GM23338 (cell line): ENCODE data around the gene TMEM238. TPM values are rescaled to one million over a fixed set of nuclear protein-coding genes. Genes with fewer than 3 reads are reported as not detected.

Source experiments
- ATAC-seq: fragments of 200-7000 bp; cut with Tn5 transposase; 3 replicates; pipeline ENCODE4 v1.9.1; 2020
- DNase-seq: peaks from one replicate; pipeline ENCODE4 v3.0.0-alpha.2; 2015; ENCODE audit warnings: low spot score
- H2AFZ ChIP-seq: fragments of 200-600 bp; sonication (generic); 2 replicates; pipeline ENCODE4 v1.8.0; 2016; ENCODE audit warnings: antibody characterized with exemption, mild to moderate bottlenecking, moderate library complexity
- H3F3A ChIP-seq: fragments of 200-600 bp; sonication (generic); replicated peaks from 2 replicates; pipeline ENCODE4 v1.8.0; 2017; ENCODE audit warnings: antibody characterized with exemption, mixed run types, low read depth
- H3K27ac ChIP-seq: fragments of 200-600 bp; sonication (generic); 2 replicates; pipeline ENCODE4 v1.6.1; 2016; ENCODE audit warnings: low read depth
- H3K27me3 ChIP-seq: fragments of 200-600 bp; sonication (generic); 2 replicates; pipeline ENCODE4 v1.8.0; 2016; ENCODE audit warnings: mild to moderate bottlenecking, mixed run types, moderate library complexity; ENCODE audit not compliant: insufficient read depth
- H3K36me3 ChIP-seq: fragments of 200-600 bp; sonication (generic); 2 replicates; pipeline ENCODE4 v1.8.0; 2016; ENCODE audit warnings: mild to moderate bottlenecking; ENCODE audit not compliant: insufficient read depth
- H3K4me1 ChIP-seq: fragments of 200-600 bp; sonication (generic); 2 replicates; pipeline ENCODE4 v1.8.0; 2016; ENCODE audit warnings: mild to moderate bottlenecking, moderate library complexity; ENCODE audit not compliant: insufficient read depth
- H3K4me2 ChIP-seq: fragments of 200-600 bp; sonication (generic); 2 replicates; pipeline ENCODE4 v1.7.1; 2017; ENCODE audit warnings: mixed run types
- H3K4me3 ChIP-seq: fragments of 200-600 bp; sonication (generic); 2 replicates; pipeline ENCODE4 v1.6.1; 2016; ENCODE audit warnings: mixed run types
- H3K79me2 ChIP-seq: fragments of 200-600 bp; sonication (generic); replicated peaks from 2 replicates; pipeline ENCODE4 v1.8.0; 2017; ENCODE audit warnings: mild to moderate bottlenecking; ENCODE audit not compliant: insufficient read depth
- H3K9me2 ChIP-seq: fragments of 200-600 bp; sonication (generic); 2 replicates; pipeline ENCODE4 v1.8.0; 2017; ENCODE audit not compliant: insufficient read depth
- H4K20me1 ChIP-seq: fragments of 200-600 bp; sonication (generic); replicated peaks from 2 replicates; pipeline ENCODE4 v1.8.0; 2017; ENCODE audit warnings: mild to moderate bottlenecking; ENCODE audit not compliant: insufficient read depth
- H3K27ac Mint-ChIP-seq: 2 replicates; pipeline ENCODE4 v1.8.0; 2020; ENCODE audit warnings: inconsistent platforms, mild to moderate bottlenecking, moderate library complexity, mixed read lengths
- H3K27me3 Mint-ChIP-seq: 3 replicates; pipeline ENCODE4 v1.8.0; 2022; ENCODE audit warnings: low read depth, mild to moderate bottlenecking, moderate library complexity, mixed read lengths, inconsistent platforms; ENCODE audit not compliant: insufficient read depth, poor library complexity
- H3K36me3 Mint-ChIP-seq: 3 replicates; pipeline ENCODE4 v1.8.0; 2021; ENCODE audit warnings: low read depth, mild to moderate bottlenecking, inconsistent platforms, moderate library complexity, mixed read lengths
- H3K4me1 Mint-ChIP-seq: 3 replicates; pipeline ENCODE4 v1.8.0; 2020; ENCODE audit warnings: mild to moderate bottlenecking, inconsistent platforms, mixed read lengths
- H3K4me3 Mint-ChIP-seq: 3 replicates; pipeline ENCODE4 v1.8.0; 2021; ENCODE audit warnings: moderate library complexity, mild to moderate bottlenecking, inconsistent platforms, mixed read lengths
- H3K9me3 Mint-ChIP-seq: 3 replicates; pipeline ENCODE4 v1.8.0; 2020; ENCODE audit warnings: moderate library complexity, mild to moderate bottlenecking, inconsistent platforms, mixed read lengths
- CREB1 ChIP-seq: fragments of 250-450 bp; sonication (Bioruptor Pico); IDR thresholded peaks from 2 replicates; pipeline ENCODE4 v1.5.0; 2020; ENCODE audit warnings: low read depth, mild to moderate bottlenecking, moderate library complexity
- EZH2 ChIP-seq: fragments of 200-600 bp; sonication (generic); IDR thresholded peaks from one replicate; pipeline ENCODE4 v1.8.0; 2017; ENCODE audit warnings: antibody characterized with exemption, mild to moderate bottlenecking, low read depth; ENCODE audit not compliant: unreplicated experiment
- EZH2phosphoT487 ChIP-seq: fragments of 200-600 bp; sonication (generic); IDR thresholded peaks from one replicate; pipeline ENCODE4 v1.8.1; 2018; ENCODE audit warnings: antibody characterized with exemption; ENCODE audit not compliant: unreplicated experiment
- JUNB ChIP-seq: IDR thresholded peaks from one replicate; pipeline ENCODE4 v1.6.1; 2016; ENCODE audit warnings: antibody characterized with exemption; ENCODE audit not compliant: unreplicated experiment
- NANOG ChIP-seq: IDR thresholded peaks from 2 replicates; pipeline ENCODE4 v1.6.1; 2016; ENCODE audit warnings: antibody characterized with exemption, borderline replicate concordance
- POLR2AphosphoS5 ChIP-seq: IDR thresholded peaks from 2 replicates; pipeline ENCODE4 v1.6.1; 2016; ENCODE audit warnings: antibody characterized with exemption, low read depth
- STAT1 ChIP-seq: IDR thresholded peaks from one replicate; pipeline ENCODE4 v1.6.1; 2016; ENCODE audit warnings: antibody characterized with exemption; ENCODE audit not compliant: unreplicated experiment
- ZNF114 ChIP-seq: fragments of 250-450 bp; sonication (Bioruptor Pico); IDR thresholded peaks from 2 replicates; pipeline ENCODE4 v1.5.0; 2020; ENCODE audit warnings: mild to moderate bottlenecking, moderate library complexity
- ZNF331 ChIP-seq: fragments of 250-450 bp; sonication (Bioruptor Pico); IDR thresholded peaks from 2 replicates; pipeline ENCODE4 v1.5.0; 2020; ENCODE audit warnings: low read depth, mild to moderate bottlenecking, moderate library complexity
- polyA plus RNA-seq: library from polyadenylated mRNA; unstranded; fragments of >200 nt; fragmentation: Nextera tagmentation; extraction: Ambion mirVana; gene quantifications from 2 replicates; pipeline ENCODE4 v1.2.1, GENCODE V29; 2016
- total RNA-seq: library from RNA; depleted of rRNA; stranded (reverse); fragments of >200 nt; shearing (Covaris generic); gene quantifications from 2 replicates; pipeline ENCODE4 v1.2.3, GENCODE V29; 2014
- TF ChIP-seq, protein P1 (sequence below), 2 experiments: fragments of 200-600 bp in 1 of 2; sonication (generic) in 1 of 2; conservative IDR thresholded peaks; 2 replicates each; pipeline versions ENCODE4 v1.5.1 to v1.6.1; 2016 to 2017; ENCODE audit warnings: antibody characterized with exemption in 2 of 2, low read depth in 2 of 2, mild to moderate bottlenecking in 2 of 2, moderate library complexity in 1 of 2
- TF ChIP-seq, protein P2 (sequence below): IDR thresholded peaks from one replicate; pipeline ENCODE4 v1.6.1; 2018; ENCODE audit warnings: antibody characterized with exemption; ENCODE audit not compliant: unreplicated experiment
- TF ChIP-seq, protein P3 (sequence below): IDR thresholded peaks from 2 replicates; pipeline ENCODE4 v1.6.1; 2016; ENCODE audit warnings: antibody characterized with exemption
- TF ChIP-seq, protein P4 (sequence below): fragments of 250-450 bp; sonication (Bioruptor Pico); IDR thresholded peaks from 2 replicates; pipeline ENCODE4 v1.5.0; 2020; ENCODE audit warnings: mild to moderate bottlenecking, moderate library complexity

Gene TMEM238
- total and polyA plus RNA-seq, 2 experiments from 2014 or later, result 0.55 to 7.5 TPM

DNA sequence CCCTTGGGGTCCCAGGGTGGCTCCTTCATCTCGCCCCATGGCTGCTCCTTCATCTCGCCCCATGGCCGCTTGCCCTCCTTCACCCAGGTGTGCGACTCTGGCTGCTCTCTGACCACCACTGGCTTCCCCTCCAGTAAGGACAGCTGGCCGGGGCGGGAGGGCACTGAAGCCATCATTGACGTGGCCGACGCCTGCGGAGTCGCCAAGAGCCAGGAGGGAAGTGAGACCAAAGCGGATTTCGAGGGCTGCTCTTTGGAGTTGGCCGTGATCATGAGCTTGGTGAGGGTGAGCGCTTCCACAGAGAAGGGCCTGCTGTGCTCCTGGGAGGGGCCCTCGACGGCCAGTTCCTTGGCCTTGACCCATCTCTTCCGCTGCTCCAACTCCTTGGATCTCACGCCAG lies 25.6 kb downstream of the TMEM238 start:
- H3K36me3 Mint-ChIP-seq, result no peaks in the 10 kb centered on the region
- H3F3A ChIP-seq, result peaks cover 9% of the 10 kb centered on the region
- H3K36me3 ChIP-seq, result no peaks in the 10 kb centered on the region
- peaks cover 7% of the 10 kb centered on the region; the same call in 2 of the 3 replicates for H3K4me1 Mint-ChIP-seq
- H3K27ac ChIP-seq, result no peak overlapping the region
- H3K4me2 ChIP-seq, result no peak overlapping the region
- no peaks in the 10 kb centered on the region for H3K9me2 ChIP-seq
- H3K27me3 Mint-ChIP-seq, result peaks cover 41% of the 10 kb centered on the region
- DNase-seq (no peak), ATAC-seq (no peak)
- H3K4me3 ChIP-seq, result no peak overlapping the region
- peaks cover 4% of the 10 kb centered on the region; the same call in 1 of the 2 replicates for H3K4me1 ChIP-seq
- H3K79me2 ChIP-seq, result no peaks in the 10 kb centered on the region
- TF ChIP-seq STAT1 (no peak), POLR2AphosphoS5 (no peak), ZNF331 (no peak), NANOG (no peak), ZNF114 (no peak), EZH2 (no peak), EZH2phosphoT487 (no peak), CREB1 (CRISPR knock-in tag) (no peak), JUNB (no peak)
- TF ChIP-seq, protein P1, sequence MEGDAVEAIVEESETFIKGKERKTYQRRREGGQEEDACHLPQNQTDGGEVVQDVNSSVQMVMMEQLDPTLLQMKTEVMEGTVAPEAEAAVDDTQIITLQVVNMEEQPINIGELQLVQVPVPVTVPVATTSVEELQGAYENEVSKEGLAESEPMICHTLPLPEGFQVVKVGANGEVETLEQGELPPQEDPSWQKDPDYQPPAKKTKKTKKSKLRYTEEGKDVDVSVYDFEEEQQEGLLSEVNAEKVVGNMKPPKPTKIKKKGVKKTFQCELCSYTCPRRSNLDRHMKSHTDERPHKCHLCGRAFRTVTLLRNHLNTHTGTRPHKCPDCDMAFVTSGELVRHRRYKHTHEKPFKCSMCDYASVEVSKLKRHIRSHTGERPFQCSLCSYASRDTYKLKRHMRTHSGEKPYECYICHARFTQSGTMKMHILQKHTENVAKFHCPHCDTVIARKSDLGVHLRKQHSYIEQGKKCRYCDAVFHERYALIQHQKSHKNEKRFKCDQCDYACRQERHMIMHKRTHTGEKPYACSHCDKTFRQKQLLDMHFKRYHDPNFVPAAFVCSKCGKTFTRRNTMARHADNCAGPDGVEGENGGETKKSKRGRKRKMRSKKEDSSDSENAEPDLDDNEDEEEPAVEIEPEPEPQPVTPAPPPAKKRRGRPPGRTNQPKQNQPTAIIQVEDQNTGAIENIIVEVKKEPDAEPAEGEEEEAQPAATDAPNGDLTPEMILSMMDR (conservative IDR thresholded peaks at IDR 0.05; ENCODE audit: low read depth in 2 of 2), result no peak
- TF ChIP-seq, protein P2, sequence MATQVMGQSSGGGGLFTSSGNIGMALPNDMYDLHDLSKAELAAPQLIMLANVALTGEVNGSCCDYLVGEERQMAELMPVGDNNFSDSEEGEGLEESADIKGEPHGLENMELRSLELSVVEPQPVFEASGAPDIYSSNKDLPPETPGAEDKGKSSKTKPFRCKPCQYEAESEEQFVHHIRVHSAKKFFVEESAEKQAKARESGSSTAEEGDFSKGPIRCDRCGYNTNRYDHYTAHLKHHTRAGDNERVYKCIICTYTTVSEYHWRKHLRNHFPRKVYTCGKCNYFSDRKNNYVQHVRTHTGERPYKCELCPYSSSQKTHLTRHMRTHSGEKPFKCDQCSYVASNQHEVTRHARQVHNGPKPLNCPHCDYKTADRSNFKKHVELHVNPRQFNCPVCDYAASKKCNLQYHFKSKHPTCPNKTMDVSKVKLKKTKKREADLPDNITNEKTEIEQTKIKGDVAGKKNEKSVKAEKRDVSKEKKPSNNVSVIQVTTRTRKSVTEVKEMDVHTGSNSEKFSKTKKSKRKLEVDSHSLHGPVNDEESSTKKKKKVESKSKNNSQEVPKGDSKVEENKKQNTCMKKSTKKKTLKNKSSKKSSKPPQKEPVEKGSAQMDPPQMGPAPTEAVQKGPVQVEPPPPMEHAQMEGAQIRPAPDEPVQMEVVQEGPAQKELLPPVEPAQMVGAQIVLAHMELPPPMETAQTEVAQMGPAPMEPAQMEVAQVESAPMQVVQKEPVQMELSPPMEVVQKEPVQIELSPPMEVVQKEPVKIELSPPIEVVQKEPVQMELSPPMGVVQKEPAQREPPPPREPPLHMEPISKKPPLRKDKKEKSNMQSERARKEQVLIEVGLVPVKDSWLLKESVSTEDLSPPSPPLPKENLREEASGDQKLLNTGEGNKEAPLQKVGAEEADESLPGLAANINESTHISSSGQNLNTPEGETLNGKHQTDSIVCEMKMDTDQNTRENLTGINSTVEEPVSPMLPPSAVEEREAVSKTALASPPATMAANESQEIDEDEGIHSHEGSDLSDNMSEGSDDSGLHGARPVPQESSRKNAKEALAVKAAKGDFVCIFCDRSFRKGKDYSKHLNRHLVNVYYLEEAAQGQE, result no peak
- TF ChIP-seq, protein P3, sequence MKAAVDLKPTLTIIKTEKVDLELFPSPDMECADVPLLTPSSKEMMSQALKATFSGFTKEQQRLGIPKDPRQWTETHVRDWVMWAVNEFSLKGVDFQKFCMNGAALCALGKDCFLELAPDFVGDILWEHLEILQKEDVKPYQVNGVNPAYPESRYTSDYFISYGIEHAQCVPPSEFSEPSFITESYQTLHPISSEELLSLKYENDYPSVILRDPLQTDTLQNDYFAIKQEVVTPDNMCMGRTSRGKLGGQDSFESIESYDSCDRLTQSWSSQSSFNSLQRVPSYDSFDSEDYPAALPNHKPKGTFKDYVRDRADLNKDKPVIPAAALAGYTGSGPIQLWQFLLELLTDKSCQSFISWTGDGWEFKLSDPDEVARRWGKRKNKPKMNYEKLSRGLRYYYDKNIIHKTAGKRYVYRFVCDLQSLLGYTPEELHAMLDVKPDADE, result no peak
- TF ChIP-seq, protein P4, sequence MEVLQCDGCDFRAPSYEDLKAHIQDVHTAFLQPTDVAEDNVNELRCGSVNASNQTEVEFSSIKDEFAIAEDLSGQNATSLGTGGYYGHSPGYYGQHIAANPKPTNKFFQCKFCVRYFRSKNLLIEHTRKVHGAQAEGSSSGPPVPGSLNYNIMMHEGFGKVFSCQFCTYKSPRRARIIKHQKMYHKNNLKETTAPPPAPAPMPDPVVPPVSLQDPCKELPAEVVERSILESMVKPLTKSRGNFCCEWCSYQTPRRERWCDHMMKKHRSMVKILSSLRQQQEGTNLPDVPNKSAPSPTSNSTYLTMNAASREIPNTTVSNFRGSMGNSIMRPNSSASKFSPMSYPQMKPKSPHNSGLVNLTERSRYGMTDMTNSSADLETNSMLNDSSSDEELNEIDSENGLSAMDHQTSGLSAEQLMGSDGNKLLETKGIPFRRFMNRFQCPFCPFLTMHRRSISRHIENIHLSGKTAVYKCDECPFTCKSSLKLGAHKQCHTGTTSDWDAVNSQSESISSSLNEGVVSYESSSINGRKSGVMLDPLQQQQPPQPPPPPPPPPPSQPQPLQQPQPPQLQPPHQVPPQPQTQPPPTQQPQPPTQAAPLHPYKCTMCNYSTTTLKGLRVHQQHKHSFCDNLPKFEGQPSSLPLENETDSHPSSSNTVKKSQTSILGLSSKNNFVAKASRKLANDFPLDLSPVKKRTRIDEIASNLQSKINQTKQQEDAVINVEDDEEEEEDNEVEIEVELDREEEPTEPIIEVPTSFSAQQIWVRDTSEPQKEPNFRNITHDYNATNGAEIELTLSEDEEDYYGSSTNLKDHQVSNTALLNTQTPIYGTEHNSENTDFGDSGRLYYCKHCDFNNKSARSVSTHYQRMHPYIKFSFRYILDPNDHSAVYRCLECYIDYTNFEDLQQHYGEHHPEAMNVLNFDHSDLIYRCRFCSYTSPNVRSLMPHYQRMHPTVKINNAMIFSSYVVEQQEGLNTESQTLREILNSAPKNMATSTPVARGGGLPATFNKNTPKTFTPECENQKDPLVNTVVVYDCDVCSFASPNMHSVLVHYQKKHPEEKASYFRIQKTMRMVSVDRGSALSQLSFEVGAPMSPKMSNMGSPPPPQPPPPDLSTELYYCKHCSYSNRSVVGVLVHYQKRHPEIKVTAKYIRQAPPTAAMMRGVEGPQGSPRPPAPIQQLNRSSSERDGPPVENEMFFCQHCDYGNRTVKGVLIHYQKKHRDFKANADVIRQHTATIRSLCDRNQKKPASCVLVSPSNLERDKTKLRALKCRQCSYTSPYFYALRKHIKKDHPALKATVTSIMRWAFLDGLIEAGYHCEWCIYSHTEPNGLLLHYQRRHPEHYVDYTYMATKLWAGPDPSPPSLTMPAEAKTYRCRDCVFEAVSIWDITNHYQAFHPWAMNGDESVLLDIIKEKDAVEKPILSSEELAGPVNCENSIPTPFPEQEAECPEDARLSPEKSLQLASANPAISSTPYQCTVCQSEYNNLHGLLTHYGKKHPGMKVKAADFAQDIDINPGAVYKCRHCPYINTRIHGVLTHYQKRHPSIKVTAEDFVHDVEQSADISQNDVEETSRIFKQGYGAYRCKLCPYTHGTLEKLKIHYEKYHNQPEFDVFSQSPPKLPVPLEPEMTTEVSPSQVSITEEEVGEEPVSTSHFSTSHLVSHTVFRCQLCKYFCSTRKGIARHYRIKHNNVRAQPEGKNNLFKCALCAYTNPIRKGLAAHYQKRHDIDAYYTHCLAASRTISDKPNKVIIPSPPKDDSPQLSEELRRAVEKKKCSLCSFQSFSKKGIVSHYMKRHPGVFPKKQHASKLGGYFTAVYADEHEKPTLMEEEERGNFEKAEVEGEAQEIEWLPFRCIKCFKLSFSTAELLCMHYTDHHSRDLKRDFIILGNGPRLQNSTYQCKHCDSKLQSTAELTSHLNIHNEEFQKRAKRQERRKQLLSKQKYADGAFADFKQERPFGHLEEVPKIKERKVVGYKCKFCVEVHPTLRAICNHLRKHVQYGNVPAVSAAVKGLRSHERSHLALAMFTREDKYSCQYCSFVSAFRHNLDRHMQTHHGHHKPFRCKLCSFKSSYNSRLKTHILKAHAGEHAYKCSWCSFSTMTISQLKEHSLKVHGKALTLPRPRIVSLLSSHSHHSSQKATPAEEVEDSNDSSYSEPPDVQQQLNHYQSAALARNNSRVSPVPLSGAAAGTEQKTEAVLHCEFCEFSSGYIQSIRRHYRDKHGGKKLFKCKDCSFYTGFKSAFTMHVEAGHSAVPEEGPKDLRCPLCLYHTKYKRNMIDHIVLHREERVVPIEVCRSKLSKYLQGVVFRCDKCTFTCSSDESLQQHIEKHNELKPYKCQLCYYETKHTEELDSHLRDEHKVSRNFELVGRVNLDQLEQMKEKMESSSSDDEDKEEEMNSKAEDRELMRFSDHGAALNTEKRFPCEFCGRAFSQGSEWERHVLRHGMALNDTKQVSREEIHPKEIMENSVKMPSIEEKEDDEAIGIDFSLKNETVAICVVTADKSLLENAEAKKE (CRISPR knock-in tag), result no peak
- H3K27ac Mint-ChIP-seq, result no peak overlapping the region
- H3K27me3 ChIP-seq, result peaks cover 36% of the 10 kb centered on the region
- no peak overlapping the region for H3K4me3 Mint-ChIP-seq
- no peaks in the 10 kb centered on the region for H4K20me1 ChIP-seq
- H2AFZ ChIP-seq, result no peak overlapping the region
- H3K9me3 Mint-ChIP-seq, result no peaks in the 10 kb centered on the region
